Amniotic epithelial cell (primary cell): ENCODE data around the gene SHISA5.
"Not testable (repeated sequence)": the region's sequence is repeated elsewhere in the genome, so short reads cannot be mapped to it uniquely, and the experiment has no call there.

Experiments used
- DNase-seq: peaks from one replicate; pipeline ENCODE4 v3.0.0-alpha.2; 2010; ENCODE audit warnings: low read depth

SHISA5 gene

GRCh38 chr3:48477959-48478520 lies 25.9 kb downstream of the SHISA5 start:
- DNase-seq = no peak

DNA sequence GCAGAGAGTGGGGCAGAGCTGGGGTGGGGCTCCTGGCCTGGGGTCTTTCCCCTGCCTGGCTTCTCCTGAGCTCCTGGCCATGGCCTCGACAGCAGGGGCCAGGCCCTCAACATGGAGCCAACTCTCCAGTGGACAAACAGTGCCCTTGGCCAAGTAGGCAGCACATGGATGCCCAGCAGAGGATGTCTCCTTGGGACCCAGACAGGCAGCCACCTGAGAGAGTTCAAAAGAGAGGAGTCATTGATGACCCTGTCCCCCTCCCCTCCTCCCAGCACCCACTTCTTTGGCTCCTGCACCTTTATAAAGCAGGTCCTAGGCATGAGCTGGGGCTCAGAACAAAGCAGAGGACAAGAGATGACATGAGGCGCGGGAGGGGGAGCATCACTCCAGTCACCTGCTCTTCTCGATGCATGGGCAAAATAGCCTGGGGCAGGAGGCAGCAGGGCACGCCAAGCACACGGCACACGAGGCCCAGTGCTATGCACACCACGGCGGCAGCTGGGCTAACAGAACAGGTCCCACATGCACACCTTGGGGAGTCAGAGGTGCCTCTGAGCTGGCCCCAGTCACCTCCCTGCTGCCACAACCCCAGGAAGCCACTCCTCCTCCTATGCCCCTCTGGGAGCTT lies 27.4 kb downstream of the SHISA5 start:
- no peak for DNase-seq

DNA sequence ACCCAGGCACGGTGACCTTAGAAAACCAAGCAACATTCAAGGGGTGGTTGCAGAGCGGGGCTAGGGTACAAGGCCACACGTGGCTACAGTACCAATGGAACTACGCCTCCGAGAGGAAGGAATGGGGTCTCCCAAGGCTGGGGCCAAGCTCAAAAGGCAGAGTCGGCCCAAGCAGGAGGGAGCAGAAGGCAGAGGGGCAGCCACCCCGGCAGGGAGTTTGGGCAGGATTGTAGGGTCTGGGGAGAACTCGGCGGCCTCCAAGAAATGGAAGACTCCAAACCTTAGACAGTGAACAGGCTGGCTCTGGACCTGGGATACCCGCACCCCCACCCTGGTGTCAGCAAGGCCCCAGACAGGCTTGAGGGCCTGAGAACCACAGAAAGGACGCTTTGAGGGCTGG lies 28.8 kb downstream of the SHISA5 start:
- no peak for DNase-seq

DNA sequence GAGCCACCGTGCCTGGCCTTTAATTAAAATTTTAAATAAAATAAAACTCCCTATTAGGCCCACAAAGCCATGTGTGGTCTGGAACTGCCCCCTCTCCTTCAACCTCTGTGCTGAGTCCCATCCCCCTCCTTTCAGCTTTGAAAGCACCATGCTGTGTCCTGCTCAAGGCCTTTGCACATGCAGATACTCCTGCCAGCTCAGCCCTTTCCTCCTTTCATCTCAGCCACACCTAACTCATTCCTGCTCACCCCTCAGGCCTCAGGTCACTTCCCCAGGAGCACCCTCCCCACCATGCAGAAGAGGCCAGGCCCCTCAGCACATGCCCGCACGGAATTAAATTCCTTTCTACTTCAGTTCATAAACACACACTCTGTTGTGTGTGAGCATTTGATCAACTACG lies 29.4 kb downstream of the SHISA5 start:
- no peak for DNase-seq

- not testable (repeated sequence) for DNase-seq
Observed at GRCh38 chr3:48474031-48474430, 29.9 kb downstream of the SHISA5 start.

DNA sequence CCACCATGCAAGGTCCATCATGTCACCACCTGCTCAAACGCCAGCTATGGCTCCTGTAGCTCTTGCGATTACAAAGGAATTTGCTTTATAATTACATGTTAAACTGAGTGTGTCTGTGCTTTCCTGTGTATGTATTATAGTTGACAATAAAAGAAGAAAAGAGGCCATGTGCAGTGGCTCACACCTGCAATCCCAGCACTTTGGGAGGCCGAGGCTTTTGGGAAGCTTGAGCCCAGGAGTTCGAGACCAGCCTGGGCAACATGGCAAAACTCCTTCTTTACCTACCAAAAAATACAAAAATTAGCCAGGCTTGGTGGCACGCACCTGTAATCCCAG lies 30.4 kb downstream of the SHISA5 start:
- no peak for DNase-seq

DNA sequence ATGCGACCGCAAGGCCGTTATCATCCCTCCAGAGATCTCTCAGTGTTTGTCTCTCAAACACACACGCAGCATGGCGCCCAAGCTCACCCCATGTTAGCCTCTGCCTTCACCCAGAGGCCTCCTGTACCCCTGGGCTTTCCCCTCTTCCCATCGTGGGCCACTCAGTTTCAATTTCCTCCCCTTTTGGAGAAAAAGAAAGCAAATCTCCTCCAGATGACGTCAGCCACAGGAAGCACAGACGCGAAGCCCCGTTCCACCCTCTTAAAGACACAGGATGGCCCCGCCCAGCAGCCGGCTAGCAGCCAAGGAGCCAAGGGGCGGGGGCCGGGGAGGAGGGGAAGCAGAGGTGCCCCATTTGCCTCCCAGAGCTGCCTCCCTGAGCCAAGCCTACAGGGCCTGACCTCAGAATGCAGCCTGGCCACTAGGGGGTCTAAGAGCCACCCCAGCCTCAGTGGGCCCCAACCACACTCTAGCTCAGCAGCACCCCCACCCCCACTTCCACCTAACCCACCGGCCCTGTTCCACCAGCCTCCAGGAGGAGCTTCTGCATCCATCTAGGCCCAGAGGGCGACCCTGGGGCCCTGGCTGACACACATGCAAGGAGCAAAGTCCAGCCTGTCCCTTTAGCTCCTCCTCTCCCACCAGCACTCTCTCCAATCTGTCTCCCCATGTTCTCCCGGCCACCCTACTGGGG lies 30.9 kb downstream of the SHISA5 start:
- peak; percentile 90 for DNase-seq

DNA sequence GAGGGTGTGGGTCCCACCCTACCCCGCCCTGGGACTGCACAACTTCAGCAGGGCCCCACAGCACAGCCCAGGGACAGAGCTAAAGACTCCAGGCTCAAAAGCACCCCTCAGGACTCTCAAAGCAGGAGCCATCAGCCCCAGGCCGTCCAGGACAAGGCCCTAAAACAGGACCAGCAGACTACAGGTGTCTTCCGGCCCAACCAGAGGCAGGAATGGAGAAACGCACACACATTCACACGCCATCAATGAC lies 31.4 kb downstream of the SHISA5 start:
- DNase-seq = no peak

DNA sequence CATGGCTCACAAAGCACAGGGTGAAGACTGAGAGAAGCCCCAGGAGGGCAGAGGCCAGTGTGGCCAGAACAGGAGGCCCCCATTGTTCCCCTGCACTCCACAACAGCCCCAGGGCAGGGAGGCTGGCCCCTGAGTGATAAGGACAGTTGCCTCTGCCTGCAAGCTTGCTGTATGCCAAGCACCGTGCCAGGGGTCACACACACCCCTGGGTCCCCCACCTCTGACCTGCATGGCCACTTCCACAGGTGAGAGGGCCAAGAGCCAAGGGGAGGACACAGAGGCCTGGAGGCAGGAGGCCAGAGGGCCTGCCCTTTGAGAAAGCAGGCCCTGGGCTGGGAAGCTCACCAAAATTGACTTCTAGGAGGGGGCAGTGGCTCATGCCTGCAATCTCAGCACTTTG lies 33.7 kb downstream of the SHISA5 start:
- no peak for DNase-seq

GRCh38 chr3:48469046-48469915 lies 34.7 kb downstream of the SHISA5 start:
- DNase-seq = no peak

DNA sequence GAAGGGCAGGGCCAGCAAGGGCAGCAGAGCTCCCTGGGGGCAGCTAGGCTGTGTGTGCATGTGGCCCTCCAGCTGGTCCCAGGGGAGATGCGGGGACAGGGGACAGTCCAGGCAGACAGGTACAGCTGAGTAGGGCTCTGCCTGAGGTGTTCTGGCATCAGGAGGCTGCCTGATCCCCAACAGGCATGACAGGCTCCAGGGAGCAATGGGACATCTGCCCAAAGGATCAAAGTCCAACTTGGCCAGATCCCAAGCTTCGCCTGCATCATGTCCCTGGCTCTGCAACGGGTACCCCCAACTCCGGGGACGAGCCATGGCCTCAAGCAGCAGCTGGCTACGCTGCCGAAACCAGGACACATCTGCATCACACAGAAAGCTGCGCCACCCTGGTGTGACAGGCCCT lies 35.6 kb downstream of the SHISA5 start:
- no peak for DNase-seq

DNA sequence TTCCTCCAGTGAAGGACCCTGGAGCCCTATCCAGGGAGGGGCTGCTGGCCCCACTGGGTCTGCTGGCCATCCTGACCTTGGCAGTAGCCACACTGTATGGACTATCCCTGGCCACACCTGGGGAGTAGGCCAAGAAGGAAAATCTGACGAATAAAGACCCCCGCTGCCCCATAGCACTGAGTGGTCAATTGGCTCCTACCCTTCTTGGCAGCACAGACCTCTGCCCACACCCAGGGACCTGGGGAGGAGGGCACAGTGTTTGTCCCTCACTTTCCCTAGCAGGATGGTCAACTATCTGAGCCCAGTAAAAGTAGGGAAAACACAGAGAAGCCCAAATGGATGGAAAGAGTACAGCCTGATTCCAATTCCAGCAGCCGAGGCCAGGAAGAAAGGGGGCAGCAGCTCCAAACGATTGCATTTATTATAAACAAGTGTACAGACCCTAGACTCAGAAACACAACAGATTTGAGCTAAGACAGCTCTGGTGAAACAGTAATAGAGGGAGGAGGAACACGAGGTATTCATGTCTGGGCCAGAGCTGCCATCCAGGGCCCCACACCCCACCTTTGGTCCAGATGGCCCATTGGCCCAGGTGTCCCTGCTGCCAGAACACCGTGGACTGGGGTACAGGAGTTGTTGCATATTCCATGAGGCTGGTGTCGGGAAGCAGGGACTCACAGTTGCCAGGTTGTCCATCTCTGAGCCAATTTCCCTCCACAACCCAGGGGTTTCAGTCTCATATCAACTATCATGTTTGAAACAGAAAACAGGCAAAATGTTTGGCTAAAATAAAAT lies 36.3 kb downstream of the SHISA5 start:
- DNase-seq = no peak

GRCh38 chr3:48467110-48467454 lies 36.9 kb downstream of the SHISA5 start:
- no peak for DNase-seq

GRCh38 chr3:48466386-48467109 lies 37.4 kb downstream of the SHISA5 start:
- no peak for DNase-seq

GRCh38 chr3:48465531-48466378 lies 38.2 kb downstream of the SHISA5 start:
- peak; percentile 99 for DNase-seq

GRCh38 chr3:48465237-48465530 lies 38.8 kb downstream of the SHISA5 start:
- DNase-seq = no peak

- no peak for DNase-seq
Observed at GRCh38 chr3:48464713-48465221, 39.2 kb downstream of the SHISA5 start.

DNA sequence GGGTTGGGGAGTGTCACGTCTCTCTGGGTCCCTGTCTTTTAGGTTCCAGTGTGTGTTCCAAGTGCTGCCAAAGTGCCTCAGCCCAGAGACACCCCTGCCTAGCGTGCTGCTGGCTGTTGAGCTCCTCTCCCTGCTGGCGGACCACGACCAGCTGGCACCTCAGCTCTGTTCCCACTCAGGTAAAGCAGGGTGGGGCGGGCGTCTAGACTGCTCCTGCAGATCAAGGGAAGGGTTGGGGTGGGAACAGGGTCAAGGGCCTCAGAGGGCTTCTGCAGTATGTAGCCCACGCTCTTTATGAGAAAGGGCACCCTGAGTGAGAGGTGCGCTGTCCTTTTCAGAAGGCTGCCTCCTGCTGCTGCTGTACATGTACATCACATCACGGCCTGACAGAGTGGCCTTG lies 40.3 kb downstream of the SHISA5 start:
- no peak for DNase-seq

GRCh38 chr3:48461767-48462166 lies 42.2 kb downstream of the SHISA5 start:
- DNase-seq = not testable (repeated sequence)

DNA sequence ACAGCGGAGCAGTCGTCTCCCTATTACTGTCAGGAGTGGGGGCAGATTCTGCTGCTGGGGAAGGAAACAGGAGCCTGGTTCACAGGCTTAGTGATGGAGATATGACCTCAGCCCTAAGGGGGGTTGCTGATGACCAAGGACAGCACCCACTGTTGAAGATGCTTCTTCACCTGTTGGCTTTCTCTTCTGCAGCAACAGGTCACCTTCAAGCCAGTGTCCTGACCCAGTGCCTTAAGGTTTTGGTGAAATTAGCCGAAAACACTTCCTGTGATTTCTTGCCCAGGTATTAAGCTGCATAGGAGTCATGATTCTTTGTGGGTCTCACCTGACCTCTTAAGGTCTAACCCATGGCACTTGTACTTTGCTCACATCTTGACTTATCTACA lies 43.5 kb downstream of the SHISA5 start:
- no peak for DNase-seq
